Thymus (tissue), 14 donors: ENCODE results near the gene UPP2. TPM values are rescaled to one million over a fixed set of nuclear protein-coding genes. Genes with fewer than 3 reads are reported as not detected.

Experiments
- DNase-seq, 9 donors: peaks; one replicate each; pipeline ENCODE4 v3.0.0-alpha.2; 2013; ENCODE audit warnings: low spot score in 9 of 9, low read depth in 6 of 9, missing footprints in 1 of 9
- H3K27ac ChIP-seq, 2 donors: one replicate each; pipeline ENCODE4 v1.5.1; 2013; ENCODE audit warnings: control low read depth in 1 of 2, low read depth in 1 of 2, low read length in 1 of 2, mild to moderate bottlenecking in 1 of 2, moderate library complexity in 1 of 2
- H3K27me3 ChIP-seq, 2 donors: one replicate each; pipeline ENCODE4 v1.5.1; 2013; ENCODE audit warnings: low read length in 1 of 2; ENCODE audit not compliant: control insufficient read depth in 2 of 2, insufficient read depth in 1 of 2
- H3K36me3 ChIP-seq, 2 donors: one replicate each; pipeline ENCODE4 v1.5.1; 2013; ENCODE audit warnings: low read length in 1 of 2, mild to moderate bottlenecking in 1 of 2, moderate library complexity in 1 of 2; ENCODE audit not compliant: control insufficient read depth in 2 of 2, insufficient read depth in 2 of 2
- H3K4me1 ChIP-seq, 2 donors: one replicate each; pipeline ENCODE4 v1.5.1; 2013; ENCODE audit warnings: low read length in 2 of 2; ENCODE audit not compliant: control insufficient read depth in 2 of 2, insufficient read depth in 2 of 2
- H3K4me3 ChIP-seq, 2 donors: one replicate each; pipeline ENCODE4 v1.5.1; 2013; ENCODE audit warnings: low read length in 2 of 2, control low read depth in 1 of 2, mild to moderate bottlenecking in 1 of 2
- H3K9me3 ChIP-seq, 2 donors: one replicate each; pipeline ENCODE4 v1.5.1; 2013; ENCODE audit warnings: low read length in 1 of 2, mild to moderate bottlenecking in 1 of 2; ENCODE audit not compliant: control insufficient read depth in 2 of 2, insufficient read depth in 1 of 2
- WGBS: extraction: QIAGEN DNeasy Blood & Tissue Kit; methylation state at CpG from one replicate; pipeline ENCODE4 v1.1.7; 2013; 5-methylcytosine and 5-hydroxymethylcytosine counted together
- long read RNA-seq, 10 donors: transcript quantifications; one replicate each; lab custom pipeline, GENCODE V29; 2026
- polyA plus RNA-seq: library from polyadenylated mRNA; stranded (reverse); fragments of 200-250 nt; gene quantifications from one replicate; pipeline ENCODE4 v1.2.3, GENCODE V29; 2013
- total RNA-seq: library from RNA; stranded (reverse); fragments of 120-200 nt; gene quantifications from one replicate; pipeline ENCODE4 v1.2.4, GENCODE V29; 2013
- donor health status: healthy.

UPP2 gene
- total RNA-seq (not detected), polyA plus RNA-seq (0.50 TPM)
- long read RNA-seq, donor 1, result 0 reads
- long read RNA-seq, donor 2, result 0 reads
- long read RNA-seq, donor 3, result 0 reads
- long read RNA-seq, donor 4, result 0 reads
- long read RNA-seq, donor 5, result 0 reads
- long read RNA-seq, donor 6, result 0 reads
- long read RNA-seq, donor 7, result 0 reads
- long read RNA-seq, donor 8, result 0 reads
- long read RNA-seq, donor 9, result 0 reads
- long read RNA-seq, donor 10, result 0 reads

GRCh38 chr2:158101384-158101926 is at the start of gene UPP2:
UPP2 (plus strand) TSS chr2:158101876; CDS start chr2:158102064, 188 bp downstream.
- Histone ChIP-seq H3K4me1 (no peaks in the 10 kb centered on the region), H3K36me3 (no peaks in the 10 kb centered on the region), H3K9me3 (no peaks in the 10 kb centered on the region), H3K4me3 (no peak within 1 kb of the TSS), H3K27ac (no peak within 1 kb of the TSS), H3K27me3 (no peaks in the 10 kb centered on the region)
- DNase-seq, result peak in 1 of 9 donors; percentile 15
- WGBS, result 96% methylated on average over 3 of the region's 3 CpGs

- no peak for DNase-seq
- Histone ChIP-seq H3K27ac (no peak overlapping the region), H3K27me3 (no peaks in the 10 kb centered on the region), H3K36me3 (no peaks in the 10 kb centered on the region), H3K4me1 (peaks cover 9 to 10% of the 10 kb centered on the region in 2 donors), H3K9me3 (no peaks in the 10 kb centered on the region), H3K4me3 (no peak overlapping the region)
- WGBS, result 98% methylated on average over 2 of the region's 2 CpGs
Measured at GRCh38 chr2:158052761-158053160, 48.9 kb upstream of the UPP2 start.

GRCh38 chr2:158056875-158057274 is 44.8 kb upstream of the UPP2 start:
- H3K4me3 ChIP-seq, result no peak overlapping the region
- 91% methylated on average over 2 of the region's 2 CpGs for WGBS
- no peaks in the 10 kb centered on the region for H3K36me3 ChIP-seq
- no peaks in the 10 kb centered on the region for H3K9me3 ChIP-seq
- H3K27me3 ChIP-seq, result no peaks in the 10 kb centered on the region
- no peak for DNase-seq
- no peak overlapping the region for H3K27ac ChIP-seq
- H3K4me1 ChIP-seq, result no peaks in the 10 kb centered on the region

DNA sequence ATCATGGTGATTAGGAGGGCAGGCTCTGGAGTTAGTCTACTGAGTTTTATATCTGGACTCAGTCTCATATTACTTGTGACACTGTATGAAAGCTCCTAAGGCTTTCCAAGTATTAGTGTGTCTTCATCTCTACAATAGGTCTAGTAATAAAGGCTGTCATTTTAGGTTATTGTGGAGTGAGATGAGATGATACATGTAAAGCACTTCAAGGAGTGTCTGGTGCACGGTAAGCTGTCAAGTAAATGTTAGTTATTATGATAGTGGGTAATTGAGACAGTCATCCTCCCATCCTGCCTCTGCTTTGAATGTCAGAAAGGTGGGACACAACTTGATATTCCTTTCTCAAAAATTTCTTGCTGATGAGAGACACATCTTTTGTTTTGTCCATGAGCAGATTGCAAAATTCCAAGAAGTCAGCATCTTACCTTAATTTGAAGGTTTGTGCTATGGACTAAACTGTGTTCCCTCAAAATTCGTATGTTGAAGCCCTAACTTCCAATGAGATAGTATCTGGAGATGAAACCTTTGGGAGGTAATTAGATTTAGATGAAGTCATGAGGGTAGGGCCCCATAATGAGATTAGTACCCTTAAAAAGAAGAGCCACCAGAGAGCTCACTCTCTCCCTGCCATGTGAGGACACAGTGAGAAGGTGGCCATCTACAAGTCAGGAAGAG is 41.4 kb upstream of the UPP2 start:
- Histone ChIP-seq H3K36me3 (no peaks in the 10 kb centered on the region), H3K27me3 (no peaks in the 10 kb centered on the region), H3K4me3 (no peak overlapping the region), H3K4me1 (no peaks in the 10 kb centered on the region), H3K27ac (no peak overlapping the region), H3K9me3 (no peaks in the 10 kb centered on the region)
- DNase-seq, result no peak
- WGBS, result 97% methylated on average over 2 of the region's 2 CpGs

GRCh38 chr2:158060835-158061435 is 40.7 kb upstream of the UPP2 start:
- H3K9me3 ChIP-seq, result no peaks in the 10 kb centered on the region
- DNase-seq, result no peak
- WGBS, result 94% methylated on average over 5 of the region's 5 CpGs

DNA sequence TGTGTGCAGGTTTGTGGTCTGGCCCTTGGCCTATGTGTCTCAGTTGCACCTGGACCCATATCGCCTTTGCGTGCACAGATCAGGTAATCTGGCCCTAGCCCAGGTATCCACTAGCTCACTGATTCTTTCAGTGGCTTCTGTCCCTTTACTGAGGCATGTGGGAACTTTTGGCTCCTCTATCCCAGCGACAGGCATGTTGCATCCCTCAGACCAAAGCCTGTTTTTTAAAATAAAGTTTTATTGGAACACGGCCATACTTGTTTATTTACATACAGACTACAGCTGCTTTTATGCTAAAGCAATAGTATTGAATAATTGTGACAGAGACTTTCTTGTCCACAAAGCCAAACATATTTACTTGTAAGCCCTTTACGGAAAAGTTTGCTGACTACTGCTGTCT is 39.9 kb upstream of the UPP2 start:
- H3K9me3 ChIP-seq, result no peaks in the 10 kb centered on the region
- 94% methylated on average over 5 of the region's 5 CpGs for WGBS
- H3K4me1 ChIP-seq, result no peaks in the 10 kb centered on the region
- no peak overlapping the region for H3K4me3 ChIP-seq
- DNase-seq, result no peak
- H3K27me3 ChIP-seq, result no peaks in the 10 kb centered on the region
- H3K27ac ChIP-seq, result no peak overlapping the region
- no peaks in the 10 kb centered on the region for H3K36me3 ChIP-seq

More at GRCh38 chr2:158060835-158061435, 40.7 kb upstream of the UPP2 start:
- H3K27ac ChIP-seq, result no peak overlapping the region
- H3K27me3 ChIP-seq, result no peaks in the 10 kb centered on the region
- H3K36me3 ChIP-seq, result no peaks in the 10 kb centered on the region
- H3K4me1 ChIP-seq, result no peaks in the 10 kb centered on the region
- no peak overlapping the region for H3K4me3 ChIP-seq

- Histone ChIP-seq H3K9me3 (no peaks in the 10 kb centered on the region), H3K27me3 (no peaks in the 10 kb centered on the region), H3K27ac (no peak overlapping the region), H3K36me3 (no peaks in the 10 kb centered on the region), H3K4me1 (no peaks in the 10 kb centered on the region), H3K4me3 (no peak overlapping the region)
- no peak for DNase-seq
- 97% methylated on average over 3 of the region's 3 CpGs for WGBS
Measured at GRCh38 chr2:158066046-158066713, 35.5 kb upstream of the UPP2 start.

GRCh38 chr2:158071018-158071417 is 30.7 kb upstream of the UPP2 start:
- no peaks in the 10 kb centered on the region for H3K27me3 ChIP-seq
- no peak overlapping the region for H3K4me3 ChIP-seq
- WGBS, result 97% methylated on average over 5 of the region's 5 CpGs
- no peaks in the 10 kb centered on the region for H3K36me3 ChIP-seq
- H3K27ac ChIP-seq, result no peak overlapping the region
- no peaks in the 10 kb centered on the region for H3K9me3 ChIP-seq
- DNase-seq, result no peak
- no peaks in the 10 kb centered on the region for H3K4me1 ChIP-seq

DNA sequence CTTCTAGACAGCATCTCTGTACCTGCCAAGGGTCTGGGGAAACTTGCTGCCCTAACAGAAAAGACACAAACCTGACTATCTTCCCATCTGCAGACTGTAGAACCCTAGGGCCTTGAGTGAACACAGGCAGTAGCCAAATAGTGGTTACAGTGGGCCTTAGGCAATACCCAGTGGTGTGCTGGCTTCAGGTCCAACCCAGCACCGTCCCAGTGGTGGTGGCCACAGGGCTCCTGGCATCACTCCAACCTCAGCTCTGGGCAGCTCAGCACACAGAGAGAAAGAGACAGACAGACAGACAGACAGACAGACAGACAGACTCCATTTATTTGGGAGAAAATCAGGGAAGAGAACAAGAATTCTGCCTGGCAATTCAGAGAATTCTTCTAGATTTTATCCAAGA is 29.3 kb upstream of the UPP2 start:
- Histone ChIP-seq H3K4me1 (no peaks in the 10 kb centered on the region), H3K36me3 (no peaks in the 10 kb centered on the region), H3K27ac (no peak overlapping the region), H3K27me3 (no peaks in the 10 kb centered on the region), H3K9me3 (no peaks in the 10 kb centered on the region), H3K4me3 (no peak overlapping the region)
- no peak for DNase-seq
- 93% methylated on average over 1 of the region's 1 CpG for WGBS
